ENCODE measurements around the gene APLP1. TPM values are rescaled to one million over a fixed set of nuclear protein-coding genes. Genes with fewer than 3 reads are reported as not detected.

APLP1 gene
- total and polyA plus RNA-seq, 7 donors: 3.6 to 11.3 (median 5.1) TPM; not detected in 2

GRCh38 chr19:35846038-35846668 is 22.2 kb upstream of the APLP1 start:
- Histone ChIP-seq H3K4me3 (peak overlapping the region in 2 of 4 donors; percentile 26 to 29), H3K4me1 (peaks cover 0 to 20% (median 15%) of the 10 kb centered on the region in 4 donors), H3K36me3 (no peaks in the 10 kb centered on the region), H3K27ac (no peak overlapping the region), H3K27me3 (peaks cover 30 to 91% (median 84%) of the 10 kb centered on the region in 3 donors), H3K9me3 (no peaks in the 10 kb centered on the region)
- no peak for DNase-seq
- WGBS, 2 donors: 2 to 5% methylated on average over 26 of the region's 26 CpGs
- TF ChIP-seq POLR2A (IDR thresholded peaks at IDR 0.05) (no peak), EP300 (IDR thresholded peaks at IDR 0.05) (no peak), POLR2AphosphoS5 (IDR thresholded peaks at IDR 0.05) (no peak)
- TF ChIP-seq, protein P1, sequence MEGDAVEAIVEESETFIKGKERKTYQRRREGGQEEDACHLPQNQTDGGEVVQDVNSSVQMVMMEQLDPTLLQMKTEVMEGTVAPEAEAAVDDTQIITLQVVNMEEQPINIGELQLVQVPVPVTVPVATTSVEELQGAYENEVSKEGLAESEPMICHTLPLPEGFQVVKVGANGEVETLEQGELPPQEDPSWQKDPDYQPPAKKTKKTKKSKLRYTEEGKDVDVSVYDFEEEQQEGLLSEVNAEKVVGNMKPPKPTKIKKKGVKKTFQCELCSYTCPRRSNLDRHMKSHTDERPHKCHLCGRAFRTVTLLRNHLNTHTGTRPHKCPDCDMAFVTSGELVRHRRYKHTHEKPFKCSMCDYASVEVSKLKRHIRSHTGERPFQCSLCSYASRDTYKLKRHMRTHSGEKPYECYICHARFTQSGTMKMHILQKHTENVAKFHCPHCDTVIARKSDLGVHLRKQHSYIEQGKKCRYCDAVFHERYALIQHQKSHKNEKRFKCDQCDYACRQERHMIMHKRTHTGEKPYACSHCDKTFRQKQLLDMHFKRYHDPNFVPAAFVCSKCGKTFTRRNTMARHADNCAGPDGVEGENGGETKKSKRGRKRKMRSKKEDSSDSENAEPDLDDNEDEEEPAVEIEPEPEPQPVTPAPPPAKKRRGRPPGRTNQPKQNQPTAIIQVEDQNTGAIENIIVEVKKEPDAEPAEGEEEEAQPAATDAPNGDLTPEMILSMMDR (IDR thresholded peaks at IDR 0.05): no peak
- intact Hi-C loops (cut with DNase I): no loop called here

GRCh38 chr19:35847911-35848310 is 20.5 kb upstream of the APLP1 start:
- H3K36me3 ChIP-seq: no peaks in the 10 kb centered on the region
- intact Hi-C loops (cut with DNase I): no loop called here
- TF ChIP-seq EP300 (IDR thresholded peaks at IDR 0.05): no peak
- no peak for TF ChIP-seq POLR2AphosphoS5 (IDR thresholded peaks at IDR 0.05)
- no peak for TF ChIP-seq POLR2A (IDR thresholded peaks at IDR 0.05)
- TF ChIP-seq, protein P1 (IDR thresholded peaks at IDR 0.05): no peak
- no peak overlapping the region for H3K27ac ChIP-seq
- DNase-seq: no peak
- H3K27me3 ChIP-seq: peaks cover 37 to 95% (median 83%) of the 10 kb centered on the region in 3 donors
- no peak overlapping the region for H3K4me3 ChIP-seq
- H3K9me3 ChIP-seq: no peaks in the 10 kb centered on the region
- H3K4me1 ChIP-seq: peaks cover 0 to 20% (median 15%) of the 10 kb centered on the region in 4 donors
- WGBS, 2 donors: 81 to 86% methylated on average over 8 of the region's 8 CpGs

- no peaks in the 10 kb centered on the region for H3K36me3 ChIP-seq
- DNase-seq: no peak
- no peak for TF ChIP-seq POLR2A (IDR thresholded peaks at IDR 0.05)
- no peak for TF ChIP-seq EP300 (IDR thresholded peaks at IDR 0.05)
- TF ChIP-seq POLR2AphosphoS5 (IDR thresholded peaks at IDR 0.05): no peak
- TF ChIP-seq, protein P1 (IDR thresholded peaks at IDR 0.05): no peak
- 86% methylated on average over 8 of the region's 8 CpGs for WGBS, 2 donors
- intact Hi-C loops (cut with DNase I): no loop called here
- no peak overlapping the region for H3K4me3 ChIP-seq
- H3K9me3 ChIP-seq: no peaks in the 10 kb centered on the region
- no peak overlapping the region for H3K27ac ChIP-seq
- peaks cover 37 to 95% (median 80%) of the 10 kb centered on the region in 3 donors for H3K27me3 ChIP-seq
- peaks cover 0 to 20% (median 15%) of the 10 kb centered on the region in 4 donors for H3K4me1 ChIP-seq
Measured at GRCh38 chr19:35848486-35848885, 19.9 kb upstream of the APLP1 start.

GRCh38 chr19:35848919-35849505 is 19.4 kb upstream of the APLP1 start:
- no peaks in the 10 kb centered on the region for H3K36me3 ChIP-seq
- peaks cover 33 to 95% (median 77%) of the 10 kb centered on the region in 3 donors for H3K27me3 ChIP-seq
- no peaks in the 10 kb centered on the region for H3K9me3 ChIP-seq
- TF ChIP-seq POLR2A (IDR thresholded peaks at IDR 0.05) (no peak), POLR2AphosphoS5 (IDR thresholded peaks at IDR 0.05) (no peak), EP300 (IDR thresholded peaks at IDR 0.05) (no peak)
- TF ChIP-seq, protein P1 (IDR thresholded peaks at IDR 0.05): no peak
- WGBS, 2 donors: 93% methylated on average over 18 of the region's 18 CpGs
- DNase-seq: no peak
- H3K27ac ChIP-seq: no peak overlapping the region
- no peak overlapping the region for H3K4me3 ChIP-seq
- peaks cover 0 to 17% (median 14%) of the 10 kb centered on the region in 4 donors for H3K4me1 ChIP-seq
- intact Hi-C loops (cut with DNase I): no loop called here

Measured in sigmoid colon (tissue), 7 donors.